Caco-2 (cell line): ENCODE measurements around the gene NAGS. TPM values are rescaled to one million over a fixed set of nuclear protein-coding genes. Genes with fewer than 3 reads are reported as not detected.

ENCODE experiments used
- BruUV-seq: library from RNA; stranded (reverse); fragments of 400-500 nt; replicated peaks from 2 replicates; lab custom pipeline; 2021; lab: Mats Ljungman, UMichigan
- CTCF ChIA-PET: fragments of 300-600 bp; sonication (Branson Sonifier 250); formaldehyde crosslinking; loops from one replicate; lab custom pipeline; 2022; ENCODE audit warnings: antibody characterized with exemption; lab: Charles Lee
- POLR2A ChIA-PET: fragments of 300-600 bp; sonication (Branson Sonifier 250); formaldehyde crosslinking; loops from one replicate; lab custom pipeline; 2022; ENCODE audit warnings: antibody characterized with exemption; lab: Charles Lee
- DNase-seq, 2 experiments: peaks; one replicate each; pipeline versions ENCODE4 v3.0.0 to v3.0.0-alpha.2; 2020 to 2022
- H3K27me3 ChIP-seq: replicated peaks from 2 replicates; pipeline ENCODE4 v1.6.0; 2011; ENCODE audit warnings: low read length; ENCODE audit not compliant: control insufficient read depth, insufficient read depth
- H3K36me3 ChIP-seq: 2 replicates; pipeline ENCODE4 v1.5.1; 2011; ENCODE audit warnings: low read length; ENCODE audit not compliant: control insufficient read depth, insufficient read depth
- H3K4me1 ChIP-seq: fragments of 250-450 bp; sonication (Bioruptor Pico); 2 replicates; pipeline ENCODE4 v1.5.1; 2020; ENCODE audit warnings: mild to moderate bottlenecking
- H3K4me3 ChIP-seq: 2 replicates; pipeline ENCODE4 v1.5.1; 2011; ENCODE audit warnings: low read depth, mild to moderate bottlenecking, control low read depth, low read length
- H3K9me3 ChIP-seq: fragments of 250-450 bp; sonication (Bioruptor Pico); 2 replicates; pipeline ENCODE4 v1.5.1; 2020; ENCODE audit warnings: mild to moderate bottlenecking, moderate library complexity
- H3K27ac Mint-ChIP-seq: one replicate; pipeline ENCODE4 v1.8.0; 2022; ENCODE audit warnings: mixed read lengths; ENCODE audit not compliant: unreplicated experiment
- H3K27me3 Mint-ChIP-seq: one replicate; pipeline ENCODE4 v1.8.0; 2022; ENCODE audit warnings: mixed read lengths; ENCODE audit not compliant: insufficient read depth, unreplicated experiment
- H3K36me3 Mint-ChIP-seq: one replicate; pipeline ENCODE4 v1.8.0; 2022; ENCODE audit warnings: mild to moderate bottlenecking, mixed read lengths; ENCODE audit not compliant: insufficient read depth, unreplicated experiment
- H3K4me1 Mint-ChIP-seq: one replicate; pipeline ENCODE4 v1.8.0; 2022; ENCODE audit warnings: low read depth, mixed read lengths; ENCODE audit not compliant: unreplicated experiment
- H3K4me3 Mint-ChIP-seq: one replicate; pipeline ENCODE4 v1.8.0; 2022; ENCODE audit warnings: mild to moderate bottlenecking, moderate library complexity, mixed read lengths; ENCODE audit not compliant: unreplicated experiment
- H3K9me3 Mint-ChIP-seq: one replicate; pipeline ENCODE4 v1.8.0; 2022; ENCODE audit warnings: mixed read lengths; ENCODE audit not compliant: unreplicated experiment
- intact Hi-C: fragments of 100-400 bp; cut with micrococcal nuclease; formaldehyde crosslinking; loops from one replicate; pipeline ENCODE4 v1.10.0; 2022; ENCODE audit not compliant: unreplicated experiment
- total RNA-seq: library from RNA; stranded (reverse); gene quantifications from 2 replicates; pipeline ENCODE4 v1.2.3, GENCODE V29; 2022
- TF ChIP-seq, protein P1 (sequence below), 2 experiments: fragments of 200-600 bp in 1 of 2; IDR thresholded peaks; 1 replicate in 1 of 2; 2 replicates in 1 of 2; pipeline versions ENCODE4 v1.5.1 to v1.8.0; 2011 to 2022; ENCODE audit warnings: antibody characterized with exemption in 1 of 2, control low read depth in 1 of 2, inconsistent platforms in 1 of 2, low read depth in 1 of 2, low read length in 1 of 2, mild to moderate bottlenecking in 1 of 2, moderate library complexity in 1 of 2; ENCODE audit not compliant: insufficient read depth in 1 of 2, severe bottlenecking in 1 of 2, unreplicated experiment in 1 of 2

NAGS gene
- total RNA-seq, 1 experiment from 2014 or later: 0.50 TPM

GRCh38 chr17:43983196-43983514 lies 21.3 kb upstream of the NAGS start:
- ChIA-PET CTCF (interaction anchor here (1.2 kb wide), 1 partner anchor 39 kb away, joined by 4 read pairs; no protein-coding TSS in a partner anchor), POLR2A (no interaction called here)
- TF ChIP-seq, protein P1, sequence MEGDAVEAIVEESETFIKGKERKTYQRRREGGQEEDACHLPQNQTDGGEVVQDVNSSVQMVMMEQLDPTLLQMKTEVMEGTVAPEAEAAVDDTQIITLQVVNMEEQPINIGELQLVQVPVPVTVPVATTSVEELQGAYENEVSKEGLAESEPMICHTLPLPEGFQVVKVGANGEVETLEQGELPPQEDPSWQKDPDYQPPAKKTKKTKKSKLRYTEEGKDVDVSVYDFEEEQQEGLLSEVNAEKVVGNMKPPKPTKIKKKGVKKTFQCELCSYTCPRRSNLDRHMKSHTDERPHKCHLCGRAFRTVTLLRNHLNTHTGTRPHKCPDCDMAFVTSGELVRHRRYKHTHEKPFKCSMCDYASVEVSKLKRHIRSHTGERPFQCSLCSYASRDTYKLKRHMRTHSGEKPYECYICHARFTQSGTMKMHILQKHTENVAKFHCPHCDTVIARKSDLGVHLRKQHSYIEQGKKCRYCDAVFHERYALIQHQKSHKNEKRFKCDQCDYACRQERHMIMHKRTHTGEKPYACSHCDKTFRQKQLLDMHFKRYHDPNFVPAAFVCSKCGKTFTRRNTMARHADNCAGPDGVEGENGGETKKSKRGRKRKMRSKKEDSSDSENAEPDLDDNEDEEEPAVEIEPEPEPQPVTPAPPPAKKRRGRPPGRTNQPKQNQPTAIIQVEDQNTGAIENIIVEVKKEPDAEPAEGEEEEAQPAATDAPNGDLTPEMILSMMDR (IDR thresholded peaks at IDR 0.05; ENCODE audit: insufficient read depth in 1 of 2, low read depth in 1 of 2, low read length in 1 of 2, severe bottlenecking in 1 of 2, unreplicated experiment in 1 of 2): no peak
- Histone ChIP-seq H3K36me3 (no peaks in the 10 kb centered on the region), H3K9me3 (no peaks in the 10 kb centered on the region), H3K27me3 (peaks cover 5% of the 10 kb centered on the region), H3K4me1 (peaks cover 15% of the 10 kb centered on the region; the same call in 1 of the 2 replicates), H3K4me3 (peak overlapping the region; percentile 50)
- peak overlapping the region; percentile 73 for H3K4me3 Mint-ChIP-seq
- no peaks in the 10 kb centered on the region for H3K36me3 Mint-ChIP-seq
- H3K9me3 Mint-ChIP-seq: no peaks in the 10 kb centered on the region
- H3K27me3 Mint-ChIP-seq: peaks cover 33% of the 10 kb centered on the region
- BruUV-seq: no TSS peak
- no peak overlapping the region for H3K27ac Mint-ChIP-seq
- intact Hi-C loops: no loop called here
- no peaks in the 10 kb centered on the region for H3K4me1 Mint-ChIP-seq
- DNase-seq: no peak

- intact Hi-C loops: no loop called here
- Mint-ChIP-seq H3K27me3 (peaks cover 36% of the 10 kb centered on the region), H3K4me3 (peak overlapping the region; percentile 73), H3K27ac (no peak overlapping the region), H3K9me3 (no peaks in the 10 kb centered on the region), H3K4me1 (no peaks in the 10 kb centered on the region), H3K36me3 (no peaks in the 10 kb centered on the region)
- peaks cover 15% of the 10 kb centered on the region; the same call in 1 of the 2 replicates for H3K4me1 ChIP-seq
- POLR2A ChIA-PET: no interaction called here
- CTCF ChIA-PET: interaction anchor here (1.2 kb wide), 1 partner anchor 40 kb away, joined by 4 read pairs; no protein-coding TSS in a partner anchor
- BruUV-seq: no TSS peak
- TF ChIP-seq, protein P1 (IDR thresholded peaks at IDR 0.05; ENCODE audit: insufficient read depth in 1 of 2, low read depth in 1 of 2, low read length in 1 of 2, severe bottlenecking in 1 of 2, unreplicated experiment in 1 of 2): peak; percentile 45 to 54
- H3K27me3 ChIP-seq: peaks cover 5% of the 10 kb centered on the region
- H3K36me3 ChIP-seq: no peaks in the 10 kb centered on the region
- DNase-seq: peak; percentile 51 to 58
- peak overlapping the region; percentile 50 for H3K4me3 ChIP-seq
- H3K9me3 ChIP-seq: no peaks in the 10 kb centered on the region
Measured at GRCh38 chr17:43983515-43984411, 20.7 kb upstream of the NAGS start.

DNA sequence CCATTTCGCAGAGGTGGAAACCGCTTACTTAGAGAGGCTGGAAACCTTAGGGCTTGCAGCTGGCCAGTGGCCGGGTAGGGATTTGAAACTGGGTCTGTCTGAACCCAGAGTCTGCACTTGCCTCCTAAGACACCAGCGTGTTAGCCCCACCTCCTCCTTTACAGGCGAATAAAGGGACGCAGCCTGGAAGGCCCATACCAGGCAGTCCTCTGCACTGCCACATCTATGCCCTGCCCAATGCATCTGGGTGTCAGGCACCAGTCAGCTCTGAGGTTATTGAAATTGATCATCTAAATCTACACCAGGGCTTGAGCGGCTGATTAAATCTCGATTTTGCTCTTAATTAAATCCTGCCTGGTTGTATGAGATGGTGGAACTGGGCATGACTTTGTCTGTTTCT lies 19.9 kb upstream of the NAGS start:
- H3K36me3 Mint-ChIP-seq: no peaks in the 10 kb centered on the region
- intact Hi-C loops: no loop called here
- TF ChIP-seq, protein P1 (IDR thresholded peaks at IDR 0.05; ENCODE audit: insufficient read depth in 1 of 2, low read depth in 1 of 2, low read length in 1 of 2, severe bottlenecking in 1 of 2, unreplicated experiment in 1 of 2): no peak
- no peak overlapping the region for H3K27ac Mint-ChIP-seq
- Histone ChIP-seq H3K27me3 (peaks cover 5% of the 10 kb centered on the region), H3K9me3 (no peaks in the 10 kb centered on the region), H3K4me1 (peaks cover 15% of the 10 kb centered on the region; the same call in 1 of the 2 replicates), H3K36me3 (no peaks in the 10 kb centered on the region), H3K4me3 (peak overlapping the region; percentile 50)
- peaks cover 40% of the 10 kb centered on the region for H3K27me3 Mint-ChIP-seq
- peak overlapping the region; percentile 73 for H3K4me3 Mint-ChIP-seq
- ChIA-PET CTCF (interaction anchor here (1.1 kb wide), 1 partner anchor 12 kb away, joined by 3 read pairs; no protein-coding TSS in a partner anchor), POLR2A (no interaction called here)
- H3K9me3 Mint-ChIP-seq: no peaks in the 10 kb centered on the region
- DNase-seq: no peak
- H3K4me1 Mint-ChIP-seq: no peaks in the 10 kb centered on the region
- BruUV-seq: no TSS peak
